GM18508 (cell line): ENCODE results near the gene GLI1.
"Not testable (repeated sequence)": the region's sequence is repeated elsewhere in the genome, so short reads cannot be mapped to it uniquely, and the experiment has no call there.

ENCODE experiments used
- ATAC-seq: cut with Tn5 transposase; IDR thresholded peaks from one replicate; pipeline ENCODE4 v1.9.1; 2021; ENCODE audit warnings: moderate number of reproducible peaks; ENCODE audit not compliant: insufficient read depth, unreplicated experiment

Gene GLI1

GRCh38 chr12:57515934-57516541 lies 56.5 kb downstream of the GLI1 start:
- no peak for ATAC-seq

- ATAC-seq: no peak
Observed at GRCh38 chr12:57516617-57517153, 57.1 kb downstream of the GLI1 start.

- ATAC-seq: no peak
Observed at GRCh38 chr12:57517187-57517586, 57.6 kb downstream of the GLI1 start.

DNA sequence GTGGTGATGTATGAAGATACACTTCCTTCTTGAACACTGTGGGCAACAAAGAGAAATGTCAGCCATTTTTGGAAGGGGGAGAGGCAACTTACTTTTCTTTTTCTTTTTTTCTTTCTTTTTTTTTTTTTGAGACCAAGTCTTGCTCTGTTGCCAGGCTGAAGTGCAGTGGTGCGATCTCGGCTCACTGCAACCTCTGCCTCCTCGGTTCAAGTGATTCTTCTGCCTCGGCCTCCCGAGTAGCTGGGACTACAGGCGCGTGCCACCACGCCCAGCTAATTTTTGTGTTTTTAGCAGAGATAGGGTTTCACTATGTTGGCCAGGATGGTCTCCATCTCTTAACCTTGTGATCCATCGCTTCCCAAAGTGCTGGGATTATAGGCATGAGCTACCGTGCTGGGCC lies 58.1 kb downstream of the GLI1 start:
- ATAC-seq: not testable (repeated sequence)

GRCh38 chr12:57518176-57518919 lies 58.8 kb downstream of the GLI1 start:
- no peak for ATAC-seq

DNA sequence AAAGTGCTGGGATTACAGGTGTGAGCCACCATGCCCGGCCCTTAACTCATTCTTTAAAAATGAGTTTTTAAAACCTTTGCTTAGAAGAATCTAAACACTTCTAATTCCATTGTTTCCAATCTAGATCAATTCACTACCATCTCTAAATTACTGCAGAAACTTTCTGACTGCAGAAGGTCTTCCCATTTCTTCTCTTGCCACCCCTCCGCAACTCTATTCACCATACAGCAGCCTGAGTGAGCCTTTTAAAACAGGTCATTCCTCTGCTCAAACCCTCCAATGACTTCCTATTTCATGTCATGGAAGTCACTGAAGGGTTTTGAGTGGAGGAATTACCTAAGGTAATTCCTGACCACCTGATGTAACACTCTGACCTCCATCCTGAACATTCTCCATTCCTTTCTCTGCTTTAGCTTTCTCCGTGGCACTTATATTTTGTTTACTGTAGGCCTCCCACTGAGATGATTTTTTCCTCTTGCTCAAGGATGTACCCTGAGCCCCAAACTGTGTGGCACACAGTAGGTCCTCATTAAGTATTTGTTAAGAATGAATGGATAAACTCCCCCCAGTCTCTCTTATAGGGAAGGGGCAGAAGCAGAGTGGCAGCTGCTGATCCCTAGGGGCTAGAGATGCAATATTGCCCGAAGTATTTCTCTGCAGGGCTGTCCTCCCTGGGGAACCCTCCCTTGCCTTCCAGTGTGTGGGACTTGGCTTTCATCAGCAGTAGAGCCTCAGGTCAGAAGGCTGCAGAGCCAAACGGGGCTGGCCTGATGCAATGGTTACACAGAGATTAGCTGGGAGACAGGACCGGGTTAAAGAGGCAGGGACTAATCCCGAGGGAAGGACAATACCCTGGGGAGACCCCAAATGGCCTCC lies 59.6 kb downstream of the GLI1 start:
- ATAC-seq: no peak

DNA sequence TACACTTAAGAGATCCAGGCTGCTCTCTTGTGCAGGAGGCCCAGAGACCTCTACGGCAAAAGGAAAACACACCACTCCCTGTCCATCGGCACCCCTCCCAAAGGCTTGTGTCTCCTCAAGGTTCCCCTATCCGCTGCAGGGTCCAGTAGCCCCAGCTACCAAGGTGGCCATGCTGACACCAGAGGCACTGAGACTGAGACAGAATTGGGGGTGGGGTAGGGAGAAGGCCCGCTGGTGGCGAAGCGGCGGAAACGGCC lies 60.1 kb downstream of the GLI1 start:
- ATAC-seq: no peak

DNA sequence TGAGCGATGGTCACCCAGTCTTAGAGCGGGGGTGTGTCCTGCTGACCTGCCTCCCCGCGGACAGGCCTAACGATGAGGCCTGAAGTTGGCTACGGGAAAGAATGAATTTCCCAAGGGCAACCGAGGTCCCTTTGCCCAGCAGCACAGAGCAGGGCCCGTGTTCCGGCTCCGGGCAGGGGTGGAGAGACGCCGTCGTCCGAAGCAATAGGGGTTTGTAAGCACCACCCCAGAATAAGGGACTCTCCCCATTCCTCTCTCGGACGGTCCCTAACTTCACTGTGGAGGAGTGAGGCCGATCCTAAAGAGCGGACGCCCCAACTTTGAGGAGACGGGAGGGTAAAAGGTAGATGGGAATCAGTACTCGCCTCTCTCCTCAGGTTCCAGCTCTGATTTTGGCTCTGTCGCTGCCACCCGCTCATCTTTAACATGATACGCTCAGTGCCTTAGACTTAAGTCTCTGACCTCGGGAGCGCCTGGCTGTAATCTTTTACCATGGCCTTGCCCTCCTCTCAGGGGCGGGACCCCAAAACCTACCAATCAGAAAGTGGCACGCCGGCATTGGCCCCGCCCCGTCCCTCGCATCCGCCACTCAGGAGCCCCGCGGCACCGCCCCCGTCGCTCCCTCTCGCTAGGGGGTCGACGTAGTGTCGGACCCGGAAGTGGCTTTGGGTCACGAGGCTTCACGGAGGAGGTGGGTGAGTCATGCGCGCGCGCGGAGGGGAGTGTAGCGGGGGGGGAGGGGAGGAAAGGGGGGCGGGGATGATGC lies 60.7 kb downstream of the GLI1 start, which contains the start of gene DDIT3:
Gene DDIT3 (minus strand): TSS at position 462 of the 766 bp plus-strand sequence. CDS start 3,108 bp downstream, outside the sequence.
- ATAC-seq: peak; percentile 49

DNA sequence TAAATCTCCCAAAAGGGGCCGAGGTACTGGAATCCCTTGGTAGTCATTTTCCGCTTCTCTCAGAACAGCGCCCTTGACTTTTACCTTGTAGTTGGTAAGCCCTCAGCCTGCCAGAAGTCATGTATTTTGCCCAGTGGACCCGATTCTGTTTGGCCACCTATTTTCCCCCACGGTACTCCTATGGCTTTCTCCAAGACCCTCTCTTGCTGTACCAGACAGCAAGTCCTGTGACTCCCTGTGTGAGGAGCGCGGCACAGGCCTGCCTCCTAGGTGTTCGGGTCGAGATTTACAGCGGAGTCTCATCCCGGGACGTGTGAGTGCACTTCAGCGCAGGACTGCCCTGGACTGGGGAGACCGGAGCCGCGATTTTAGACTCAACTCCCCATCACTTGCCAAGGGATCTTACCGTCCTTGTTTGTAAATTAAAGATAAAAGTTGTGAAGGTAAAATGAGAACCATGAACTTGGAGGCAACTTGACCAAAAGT lies 62.0 kb downstream of the GLI1 start:
- ATAC-seq: no peak
